ENCODE results near the gene IMP4.

- TF ChIP-seq CTCF (IDR thresholded peaks at IDR 0.05) (no peak), POLR2A (IDR thresholded peaks at IDR 0.05) (no peak)
Measured at GRCh38 chr2:130382313-130382917, 39.7 kb downstream of the IMP4 start.
